GM19240 (cell line): ENCODE measurements around the gene LRRC56.
"Not testable (repeated sequence)": the region's sequence is repeated elsewhere in the genome, so short reads cannot be mapped to it uniquely, and the experiment has no call there.

Experiments
- DNase-seq: peaks from one replicate; pipeline ENCODE4 v3.0.0; 2011; ENCODE audit warnings: low spot score; ENCODE audit not compliant: insufficient read length

Gene LRRC56

GRCh38 chr11:559020-559620 lies 21.8 kb downstream of the LRRC56 start:
- DNase-seq = no peak

- no peak for DNase-seq
These were observed 22.5 kb downstream of the LRRC56 start for GRCh38 chr11:559712-560304.

DNA sequence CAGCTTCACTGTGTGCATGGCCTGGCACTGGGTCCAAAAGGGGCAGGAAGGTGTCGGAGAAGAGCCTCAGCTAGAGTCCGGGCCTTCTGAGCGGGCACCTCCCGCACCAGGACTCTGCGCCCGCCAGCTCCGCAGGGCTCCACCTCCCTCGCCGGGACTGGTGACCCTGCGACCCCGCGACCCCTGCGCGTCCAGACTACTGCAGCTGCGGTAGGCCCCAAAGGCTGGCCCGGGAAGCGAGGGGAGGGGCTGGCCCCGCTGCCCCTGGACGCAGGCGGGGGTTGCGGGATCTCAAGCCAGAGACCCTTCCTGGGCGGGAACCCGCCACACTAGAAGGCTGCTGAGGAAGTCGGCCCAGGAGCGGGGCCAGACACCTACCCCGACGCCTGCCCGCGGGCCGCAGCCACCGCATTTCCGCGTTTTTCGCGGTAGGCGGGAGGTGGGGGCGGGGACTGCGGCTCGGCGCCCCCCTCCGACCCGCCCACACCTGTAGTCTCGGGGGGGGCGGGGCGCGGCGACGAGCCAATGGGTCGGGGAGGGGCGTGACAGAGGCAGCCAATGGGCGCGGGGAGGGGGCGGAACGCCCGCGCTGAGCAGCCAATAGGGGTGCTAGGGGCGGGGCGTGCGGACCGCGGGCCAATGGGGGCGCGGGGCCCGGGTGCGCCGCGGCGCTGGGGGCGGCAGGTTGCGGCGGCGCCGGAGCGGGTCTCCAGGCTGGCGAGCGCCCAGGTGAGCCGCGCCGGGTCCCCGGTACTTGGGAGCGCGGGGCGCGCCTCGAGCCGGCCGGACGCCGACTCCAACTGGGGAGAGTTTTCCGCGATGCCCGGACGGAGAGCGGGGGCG lies 23.2 kb downstream of the LRRC56 start, which contains the start of the genes LMNTD2 and RASSF7:
TSS of gene LMNTD2 (minus strand) at position 434 of the 843 bp plus-strand sequence. CDS start at position 412, 22 bp downstream.
TSS of gene RASSF7 (plus strand) at position 666 of the 843 bp plus-strand sequence. CDS start 799 bp downstream, outside the sequence.
- DNase-seq = peak; percentile 98

DNA sequence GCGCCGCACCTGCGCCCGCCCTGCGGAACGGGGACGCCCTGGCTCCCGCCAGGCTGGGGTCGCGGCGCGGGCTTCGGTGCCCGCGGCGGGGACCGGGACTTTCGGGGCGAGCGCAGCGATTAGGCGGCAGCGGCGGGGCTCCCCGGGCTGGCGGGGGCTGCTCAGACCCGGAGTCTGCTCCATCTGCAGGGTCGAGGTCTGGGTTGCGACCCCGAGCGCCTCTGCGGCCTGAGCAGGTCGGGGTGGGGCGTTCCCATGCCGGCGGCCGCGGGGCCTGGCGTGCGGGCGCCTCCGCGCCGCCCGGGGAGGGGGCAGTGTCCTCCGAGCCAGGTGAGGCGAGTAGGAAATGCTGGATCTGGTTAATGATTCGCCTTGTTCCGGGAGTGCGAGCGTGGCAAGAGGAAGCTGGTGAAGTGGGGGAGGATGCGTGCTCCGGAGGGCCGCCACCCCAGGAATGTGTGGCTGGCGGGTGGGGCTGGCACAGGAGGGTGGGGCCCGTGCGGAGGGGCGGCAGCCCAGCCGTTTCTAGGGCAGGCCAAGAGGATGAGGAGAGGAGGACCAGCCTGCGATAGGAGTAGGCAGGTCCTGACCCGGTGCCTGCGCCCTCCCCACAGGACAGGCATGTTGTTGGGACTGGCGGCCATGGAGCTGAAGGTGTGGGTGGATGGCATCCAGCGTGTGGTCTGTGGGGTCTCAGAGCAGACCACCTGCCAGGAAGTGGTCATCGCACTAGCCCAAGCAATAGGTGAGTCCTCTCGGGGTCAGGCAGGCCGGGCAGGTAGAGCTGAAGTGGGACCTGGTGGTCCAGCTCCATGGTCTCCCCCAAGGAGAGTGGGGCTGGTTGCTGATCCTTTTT lies 24.0 kb downstream of the LRRC56 start:
- DNase-seq = no peak

- no peak for DNase-seq
These were observed 24.8 kb downstream of the LRRC56 start for GRCh38 chr11:562046-562645.

DNA sequence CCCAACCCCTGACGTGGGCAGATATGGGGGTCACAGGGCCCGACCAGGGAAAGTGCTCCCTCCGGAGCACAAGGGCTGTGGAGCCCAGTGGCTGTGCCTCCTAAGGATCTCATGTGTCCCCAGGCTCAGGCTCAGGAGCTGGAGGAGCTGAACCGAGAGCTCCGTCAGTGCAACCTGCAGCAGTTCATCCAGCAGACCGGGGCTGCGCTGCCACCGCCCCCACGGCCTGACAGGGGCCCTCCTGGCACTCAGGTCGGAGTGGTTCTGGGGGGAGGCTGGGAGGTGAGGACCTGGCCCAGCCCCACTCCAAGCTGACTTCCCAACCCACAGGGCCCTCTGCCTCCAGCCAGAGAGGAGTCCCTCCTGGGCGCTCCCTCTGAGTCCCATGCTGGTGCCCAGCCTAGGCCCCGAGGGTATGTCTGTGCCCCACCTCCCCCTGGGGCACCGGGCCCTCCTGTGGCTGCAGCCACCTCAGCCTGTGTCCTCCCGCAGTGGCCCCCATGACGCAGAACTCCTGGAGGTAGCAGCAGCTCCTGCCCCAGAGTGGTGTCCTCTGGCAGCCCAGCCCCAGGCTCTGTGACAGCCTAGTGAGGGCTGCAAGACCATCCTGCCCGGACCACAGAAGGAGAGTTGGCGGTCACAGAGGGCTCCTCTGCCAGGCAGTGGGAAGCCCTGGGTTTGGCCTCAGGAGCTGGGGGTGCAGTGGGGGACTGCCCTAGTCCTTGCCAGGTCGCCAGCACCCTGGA lies 25.9 kb downstream of the LRRC56 start:
- DNase-seq = no peak

GRCh38 chr11:563812-564578 lies 26.7 kb downstream of the LRRC56 start:
- no peak for DNase-seq

DNA sequence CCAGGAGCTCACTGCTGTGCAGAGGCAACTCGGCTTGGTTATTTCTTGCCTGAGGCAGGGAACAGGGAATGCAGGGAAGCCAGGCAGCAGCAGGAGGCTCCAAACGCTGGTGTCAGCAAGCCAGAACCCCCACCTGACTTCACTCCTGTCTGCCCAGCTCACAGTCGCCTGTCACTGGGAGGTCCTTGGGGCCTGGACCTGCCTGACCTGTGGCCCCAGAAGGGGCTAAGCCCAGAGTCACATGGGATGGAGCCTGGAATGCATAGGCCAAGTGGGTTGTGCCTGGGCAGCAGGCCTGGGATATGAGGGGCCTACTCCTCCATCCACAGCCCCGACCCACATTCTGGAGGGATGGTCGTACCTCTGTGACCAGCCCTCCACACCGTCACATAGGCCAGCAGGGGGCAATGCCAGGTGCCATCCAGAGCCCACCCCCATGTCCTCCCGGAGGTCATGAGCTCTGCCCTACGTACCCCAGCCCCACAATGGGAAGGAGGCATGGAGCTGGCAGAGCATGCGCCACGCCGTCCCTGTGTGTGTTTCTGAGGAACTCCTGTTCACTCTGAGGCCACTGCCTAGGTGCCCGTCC lies 28.7 kb downstream of the LRRC56 start:
- DNase-seq = no peak

- DNase-seq = no peak
These were observed 29.8 kb downstream of the LRRC56 start for GRCh38 chr11:567011-567628.

DNA sequence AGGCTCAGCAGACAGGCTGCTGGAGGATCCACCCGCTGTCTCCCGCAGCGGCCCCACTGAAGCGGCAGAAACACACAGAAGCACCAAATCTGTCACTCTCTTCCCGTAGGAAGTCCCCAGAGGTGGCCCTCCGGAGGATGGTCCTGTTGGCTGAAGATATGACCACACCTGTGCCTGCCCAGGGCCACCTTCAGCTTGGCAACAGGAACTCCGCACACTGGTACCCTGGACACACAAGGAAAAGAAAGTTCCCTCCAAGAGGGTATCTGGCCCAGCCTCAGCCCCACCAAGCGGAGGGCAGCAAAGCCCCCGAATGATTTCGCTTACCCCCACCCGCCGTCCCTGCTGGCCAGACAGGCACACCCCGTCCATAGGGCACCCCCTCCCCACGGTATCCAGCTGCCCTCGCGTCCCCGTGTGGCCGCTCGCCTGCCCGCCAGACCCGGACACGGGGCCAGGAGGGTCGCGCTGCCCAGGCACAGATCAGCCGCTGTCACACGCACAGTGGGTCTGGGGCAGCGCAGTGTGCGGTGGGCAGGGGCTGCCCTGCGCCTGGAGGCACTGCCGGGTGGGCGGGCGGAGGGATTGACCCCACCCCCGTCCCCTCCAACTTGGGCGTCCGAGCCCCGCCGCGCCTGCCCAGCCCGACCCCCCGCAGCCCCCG lies 30.4 kb downstream of the LRRC56 start:
- DNase-seq = no peak

DNA sequence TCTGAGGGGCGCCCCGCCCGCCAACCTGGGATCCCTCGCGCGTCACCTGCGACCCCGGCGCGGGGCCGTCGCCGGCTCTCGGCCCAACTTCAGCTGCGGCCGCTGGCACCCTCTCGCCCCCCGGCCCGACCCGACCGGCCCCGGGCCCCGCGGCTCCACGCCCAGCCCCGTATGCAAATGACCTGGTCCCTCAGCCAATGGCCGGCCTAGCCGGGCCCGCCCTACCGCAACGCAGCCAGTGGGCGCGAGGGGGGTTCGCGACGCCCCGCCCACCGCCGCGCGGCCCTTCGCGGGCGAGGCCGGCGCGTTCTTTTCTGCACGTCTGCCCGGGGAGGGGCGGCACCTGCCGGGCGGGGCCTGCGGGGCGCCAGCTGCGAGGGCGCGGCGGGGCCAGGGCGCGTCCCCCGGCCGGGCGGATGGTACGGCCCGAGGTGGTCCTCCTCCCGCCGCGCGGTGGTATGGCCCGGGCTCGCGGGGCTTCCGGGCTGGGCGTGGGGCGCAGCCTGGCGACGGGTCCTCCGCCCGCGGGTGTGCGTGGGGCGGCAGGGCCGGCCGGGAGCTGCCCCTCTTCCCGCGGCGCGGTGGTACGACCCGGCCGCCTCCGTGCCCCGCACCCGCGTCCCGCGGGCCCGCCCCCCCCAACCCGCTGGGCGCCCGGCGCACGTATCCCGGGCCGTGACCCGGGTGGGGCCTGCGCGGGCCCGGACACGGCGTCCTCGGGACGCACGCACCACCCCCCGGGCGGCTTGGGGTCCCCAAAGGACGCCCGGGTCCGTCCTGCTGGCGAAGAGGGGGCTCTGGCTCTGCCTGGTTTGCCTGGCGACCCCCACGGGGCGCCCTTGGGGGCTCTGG lies 31.2 kb downstream of the LRRC56 start:
- peak; percentile 99 for DNase-seq

- DNase-seq = no peak
These were observed 32.0 kb downstream of the LRRC56 start for GRCh38 chr11:569158-569885.

GRCh38 chr11:571802-572185 lies 34.5 kb downstream of the LRRC56 start:
- DNase-seq = no peak

- DNase-seq = no peak
These were observed 35.9 kb downstream of the LRRC56 start for GRCh38 chr11:573146-573759.

GRCh38 chr11:574031-574570 lies 36.8 kb downstream of the LRRC56 start:
- DNase-seq = not testable (repeated sequence)
